MCF 10A (cell line): ENCODE results near the gene PARVB. TPM values are rescaled to one million over a fixed set of nuclear protein-coding genes. Genes with fewer than 3 reads are reported as not detected.

Experiments used
- BruUV-seq: library from RNA; stranded (reverse); fragments of 400-500 nt; replicated peaks from 2 replicates; lab custom pipeline; 2021; lab: Mats Ljungman, UMichigan
- CTCF ChIA-PET: fragments of 300-600 bp; sonication (Branson Sonifier 250); formaldehyde crosslinking; extraction: SDS; loops from one replicate; lab custom pipeline; 2021; ENCODE audit warnings: antibody characterized with exemption, inconsistent platforms; lab: Yijun Ruan, JAX
- POLR2A ChIA-PET: fragments of 300-600, 350-650 bp; sonication (Branson Sonifier 250); formaldehyde crosslinking; extraction: SDS; loops from one replicate; lab custom pipeline; 2020; ENCODE audit warnings: antibody characterized with exemption, inconsistent platforms; lab: Yijun Ruan, JAX
- DNase-seq: peaks from one replicate; pipeline ENCODE4 v3.0.0-alpha.2; 2018; ENCODE audit not compliant: unreplicated experiment
- H3K27ac Mint-ChIP-seq: one replicate; pipeline ENCODE4 v1.8.0; 2022; ENCODE audit warnings: mild to moderate bottlenecking, low read depth, mixed read lengths; ENCODE audit not compliant: unreplicated experiment
- H3K27me3 Mint-ChIP-seq: one replicate; pipeline ENCODE4 v1.8.0; 2022; ENCODE audit warnings: mixed read lengths; ENCODE audit not compliant: insufficient read depth, unreplicated experiment
- H3K36me3 Mint-ChIP-seq: one replicate; pipeline ENCODE4 v1.8.0; 2022; ENCODE audit warnings: mild to moderate bottlenecking, moderate library complexity, mixed read lengths; ENCODE audit not compliant: insufficient read depth, unreplicated experiment
- H3K4me1 Mint-ChIP-seq: one replicate; pipeline ENCODE4 v1.8.0; 2022; ENCODE audit warnings: mixed read lengths; ENCODE audit not compliant: insufficient read depth, unreplicated experiment
- H3K4me3 Mint-ChIP-seq: one replicate; pipeline ENCODE4 v1.8.0; 2022; ENCODE audit warnings: mild to moderate bottlenecking, moderate library complexity, mixed read lengths; ENCODE audit not compliant: unreplicated experiment
- H3K9me3 Mint-ChIP-seq: one replicate; pipeline ENCODE4 v1.8.0; 2022; ENCODE audit warnings: mixed read lengths; ENCODE audit not compliant: unreplicated experiment
- CTCF ChIP-seq: fragments of 200-600 bp; IDR thresholded peaks from one replicate; pipeline ENCODE4 v1.8.0; 2022; ENCODE audit warnings: antibody characterized with exemption, mild to moderate bottlenecking; ENCODE audit not compliant: unreplicated experiment
- intact Hi-C: fragments of 100-400 bp; cut with micrococcal nuclease; formaldehyde crosslinking; loops from 2 replicates; pipeline ENCODE4 v1.14.1; 2022
- total RNA-seq: library from RNA; stranded (reverse); gene quantifications from 2 replicates; pipeline ENCODE4 v1.2.3, GENCODE V29; 2022

PARVB gene
- total RNA-seq, 1 experiment from 2014 or later: 26.0 TPM

GRCh38 chr22:44128958-44129618 is 105.0 kb downstream of the PARVB start:
- H3K36me3 Mint-ChIP-seq: no peaks in the 10 kb centered on the region
- no peak overlapping the region for H3K4me3 Mint-ChIP-seq
- peaks cover 10% of the 10 kb centered on the region for H3K9me3 Mint-ChIP-seq
- intact Hi-C loops: no loop called here
- H3K4me1 Mint-ChIP-seq: no peaks in the 10 kb centered on the region
- no TSS peak for BruUV-seq
- no peak for DNase-seq
- H3K27ac Mint-ChIP-seq: no peak overlapping the region
- no peaks in the 10 kb centered on the region for H3K27me3 Mint-ChIP-seq
- TF ChIP-seq CTCF: no peak
- ChIA-PET POLR2A (no interaction called here), CTCF (no interaction called here)

GRCh38 chr22:44129619-44129976 is 105.5 kb downstream of the PARVB start:
- Mint-ChIP-seq H3K36me3 (no peaks in the 10 kb centered on the region), H3K4me1 (no peaks in the 10 kb centered on the region), H3K27ac (no peak overlapping the region), H3K4me3 (no peak overlapping the region), H3K27me3 (no peaks in the 10 kb centered on the region), H3K9me3 (peaks cover 10% of the 10 kb centered on the region)
- no TSS peak for BruUV-seq
- no peak for DNase-seq
- POLR2A ChIA-PET: no interaction called here
- TF ChIP-seq CTCF: no peak
- CTCF ChIA-PET: no interaction called here
- intact Hi-C loops: no loop called here

DNA sequence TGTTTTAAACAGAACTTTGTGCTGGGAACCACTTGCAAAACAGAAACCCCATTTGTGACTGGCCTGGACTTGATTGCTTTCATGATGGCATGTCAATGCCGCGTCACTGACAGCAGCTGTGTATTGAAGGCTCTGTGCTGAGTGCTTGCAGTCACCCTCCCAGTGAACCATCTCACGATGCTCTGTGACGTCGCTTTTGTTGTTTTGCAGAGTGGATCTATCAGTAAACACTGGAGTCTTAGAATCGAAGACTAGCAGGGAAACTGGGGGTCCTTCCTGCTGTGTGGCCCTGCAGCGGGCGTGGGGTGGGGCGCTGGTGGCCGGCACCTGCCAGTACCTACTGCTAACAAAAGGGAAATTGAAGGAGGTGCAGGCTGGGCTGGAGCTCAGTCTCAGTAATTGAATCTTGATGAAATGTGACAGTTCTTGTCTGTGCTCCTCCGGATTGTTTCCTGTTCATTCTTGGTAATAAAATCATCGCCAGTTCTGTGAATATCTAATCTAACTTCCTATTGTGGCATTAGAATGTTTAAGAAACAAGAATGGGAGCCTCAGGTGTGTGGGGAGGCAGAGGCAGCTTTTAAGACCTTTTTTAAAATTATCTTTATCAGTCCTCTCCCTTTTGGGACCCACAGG is 106.1 kb downstream of the PARVB start:
- H3K9me3 Mint-ChIP-seq: peaks cover 7% of the 10 kb centered on the region

More for the DNA sequence above, 106.1 kb downstream of the PARVB start:
- H3K27me3 Mint-ChIP-seq: no peaks in the 10 kb centered on the region
- no peak overlapping the region for H3K4me3 Mint-ChIP-seq
- intact Hi-C loops: no loop called here
- ChIA-PET CTCF (interaction anchor here (0.6 kb wide), 1 partner anchor 45 kb away, joined by 4 read pairs; no protein-coding TSS in a partner anchor), POLR2A (no interaction called here)
- BruUV-seq: no TSS peak
- no peaks in the 10 kb centered on the region for H3K36me3 Mint-ChIP-seq
- TF ChIP-seq CTCF: no peak
- H3K27ac Mint-ChIP-seq: no peak overlapping the region
- DNase-seq: no peak
- no peaks in the 10 kb centered on the region for H3K4me1 Mint-ChIP-seq
